ENCODE data around the gene CEBPG.

Gene CEBPG

DNA sequence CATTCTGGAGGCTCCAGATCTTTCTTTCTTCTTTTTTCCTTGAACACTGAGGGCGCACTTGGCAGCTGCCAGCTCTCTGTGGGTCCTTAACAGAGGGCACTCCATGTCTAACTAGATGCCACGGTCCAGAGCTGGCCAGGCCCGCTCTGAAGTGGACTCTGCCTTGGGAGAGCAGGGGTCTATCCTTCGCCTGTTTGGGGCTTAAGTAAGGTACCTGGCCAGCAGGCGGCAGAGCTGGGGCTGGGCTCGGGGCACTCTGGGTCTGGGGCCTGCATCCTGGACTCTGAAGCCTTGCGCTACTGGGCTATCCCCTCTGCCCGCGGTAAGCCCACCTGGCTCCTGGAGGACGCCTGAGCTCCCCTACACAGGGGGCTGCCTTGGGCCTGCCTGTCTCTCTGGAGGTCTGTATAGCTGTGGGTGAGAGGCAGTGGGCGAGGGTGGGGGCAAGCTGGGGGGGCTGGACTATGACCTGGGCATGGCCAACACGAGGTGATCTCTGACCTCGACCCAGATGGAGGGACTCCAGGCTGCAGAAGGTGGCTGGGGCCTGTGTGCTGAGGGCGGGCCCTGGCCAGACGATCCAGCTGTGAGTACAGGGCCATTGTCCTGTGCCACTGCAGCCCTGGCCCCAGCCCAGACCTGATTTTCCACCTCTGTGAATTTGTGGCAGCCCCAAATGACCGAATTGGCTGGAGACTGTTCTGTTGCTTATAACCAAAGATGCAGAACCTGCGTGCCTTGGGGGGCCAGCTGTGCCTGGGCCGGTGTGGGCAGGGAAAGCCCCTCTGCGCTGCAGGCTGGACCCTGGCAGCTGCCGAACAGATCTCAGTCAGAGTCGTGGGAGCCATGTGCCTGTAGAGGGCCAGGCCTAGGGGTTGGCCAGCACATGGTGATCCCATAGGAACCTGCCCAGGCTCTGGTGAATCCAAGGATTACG is 26.5 kb downstream of the CEBPG start:
- Histone ChIP-seq H2AFZ (ENCODE audit: low read depth) (no peak overlapping the region), H3K27me3 (ENCODE audit: insufficient read depth, low read depth) (no peaks in the 10 kb centered on the region), H3K4me3 (IDR thresholded peaks at IDR 0.05; ENCODE audit: insufficient read depth, low read depth, low read length) (no peak overlapping the region), H3K4me2 (no peak overlapping the region), H3K4me1 (ENCODE audit: low read depth, poor library complexity, severe bottlenecking) (no peaks in the 10 kb centered on the region), H4K20me1 (ENCODE audit: insufficient read depth) (no peaks in the 10 kb centered on the region), H3K9ac (no peak overlapping the region), H3K27ac (no peak overlapping the region), H3K36me3 (ENCODE audit: insufficient read depth) (no peaks in the 10 kb centered on the region), H3K79me2 (ENCODE audit: insufficient read depth, low read depth) (no peaks in the 10 kb centered on the region)
- TF ChIP-seq, protein P1, sequence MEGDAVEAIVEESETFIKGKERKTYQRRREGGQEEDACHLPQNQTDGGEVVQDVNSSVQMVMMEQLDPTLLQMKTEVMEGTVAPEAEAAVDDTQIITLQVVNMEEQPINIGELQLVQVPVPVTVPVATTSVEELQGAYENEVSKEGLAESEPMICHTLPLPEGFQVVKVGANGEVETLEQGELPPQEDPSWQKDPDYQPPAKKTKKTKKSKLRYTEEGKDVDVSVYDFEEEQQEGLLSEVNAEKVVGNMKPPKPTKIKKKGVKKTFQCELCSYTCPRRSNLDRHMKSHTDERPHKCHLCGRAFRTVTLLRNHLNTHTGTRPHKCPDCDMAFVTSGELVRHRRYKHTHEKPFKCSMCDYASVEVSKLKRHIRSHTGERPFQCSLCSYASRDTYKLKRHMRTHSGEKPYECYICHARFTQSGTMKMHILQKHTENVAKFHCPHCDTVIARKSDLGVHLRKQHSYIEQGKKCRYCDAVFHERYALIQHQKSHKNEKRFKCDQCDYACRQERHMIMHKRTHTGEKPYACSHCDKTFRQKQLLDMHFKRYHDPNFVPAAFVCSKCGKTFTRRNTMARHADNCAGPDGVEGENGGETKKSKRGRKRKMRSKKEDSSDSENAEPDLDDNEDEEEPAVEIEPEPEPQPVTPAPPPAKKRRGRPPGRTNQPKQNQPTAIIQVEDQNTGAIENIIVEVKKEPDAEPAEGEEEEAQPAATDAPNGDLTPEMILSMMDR (conservative IDR thresholded peaks at IDR 0.05; ENCODE audit: low read depth, low read length), result no peak

DNA sequence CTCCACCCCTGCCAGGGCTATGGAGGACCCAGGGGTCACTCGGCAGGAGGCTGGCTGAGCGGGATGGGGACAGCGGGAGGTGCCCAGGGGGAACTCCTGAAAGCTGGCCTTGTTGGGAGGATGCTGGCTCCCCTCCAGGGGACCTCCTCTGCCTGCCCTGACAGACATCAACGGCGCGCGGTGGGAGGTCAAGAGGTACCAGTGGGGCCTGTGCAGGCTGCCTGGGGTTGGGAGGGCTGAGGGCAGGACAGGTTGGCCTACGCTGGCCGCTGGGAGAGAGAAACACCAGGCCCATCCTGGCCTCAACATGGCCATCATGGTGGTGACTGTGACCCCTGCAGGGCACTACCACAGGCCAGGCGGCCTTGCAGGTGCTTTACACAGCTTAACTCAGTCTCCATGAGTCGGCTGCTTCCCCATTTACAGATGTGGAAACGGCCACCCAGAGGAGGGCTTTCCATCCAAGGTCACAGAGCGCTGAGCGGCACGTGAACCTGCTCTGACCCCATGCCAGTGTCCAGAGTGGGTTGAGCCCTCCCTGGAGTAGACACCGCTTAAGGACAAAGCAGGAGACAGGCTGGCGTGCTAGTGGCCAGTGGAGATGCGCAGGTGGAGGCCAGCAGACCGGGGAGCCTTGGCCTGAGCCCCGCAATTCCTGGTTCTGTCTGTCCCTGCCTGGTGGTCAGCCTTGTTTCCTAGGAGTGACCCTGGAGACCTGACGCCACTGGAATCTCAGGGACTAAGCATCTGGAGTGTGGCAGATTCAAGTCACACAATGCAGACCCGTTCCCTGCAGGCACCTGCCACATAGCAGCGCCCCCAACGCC is 27.6 kb downstream of the CEBPG start:
- H3K27me3 ChIP-seq (ENCODE audit: insufficient read depth, low read depth), result no peaks in the 10 kb centered on the region
- no peak overlapping the region for H3K4me3 ChIP-seq (IDR thresholded peaks at IDR 0.05; ENCODE audit: insufficient read depth, low read depth, low read length)
- H3K36me3 ChIP-seq (ENCODE audit: insufficient read depth), result no peaks in the 10 kb centered on the region
- no peak overlapping the region for H3K4me2 ChIP-seq
- TF ChIP-seq, protein P1 (conservative IDR thresholded peaks at IDR 0.05; ENCODE audit: low read depth, low read length), result no peak
- no peaks in the 10 kb centered on the region for H4K20me1 ChIP-seq (ENCODE audit: insufficient read depth)
- no peaks in the 10 kb centered on the region for H3K4me1 ChIP-seq (ENCODE audit: low read depth, poor library complexity, severe bottlenecking)
- H3K79me2 ChIP-seq (ENCODE audit: insufficient read depth, low read depth), result no peaks in the 10 kb centered on the region
- H3K9ac ChIP-seq, result no peak overlapping the region
- no peak overlapping the region for H2AFZ ChIP-seq (ENCODE audit: low read depth)
- H3K27ac ChIP-seq, result no peak overlapping the region

DNA sequence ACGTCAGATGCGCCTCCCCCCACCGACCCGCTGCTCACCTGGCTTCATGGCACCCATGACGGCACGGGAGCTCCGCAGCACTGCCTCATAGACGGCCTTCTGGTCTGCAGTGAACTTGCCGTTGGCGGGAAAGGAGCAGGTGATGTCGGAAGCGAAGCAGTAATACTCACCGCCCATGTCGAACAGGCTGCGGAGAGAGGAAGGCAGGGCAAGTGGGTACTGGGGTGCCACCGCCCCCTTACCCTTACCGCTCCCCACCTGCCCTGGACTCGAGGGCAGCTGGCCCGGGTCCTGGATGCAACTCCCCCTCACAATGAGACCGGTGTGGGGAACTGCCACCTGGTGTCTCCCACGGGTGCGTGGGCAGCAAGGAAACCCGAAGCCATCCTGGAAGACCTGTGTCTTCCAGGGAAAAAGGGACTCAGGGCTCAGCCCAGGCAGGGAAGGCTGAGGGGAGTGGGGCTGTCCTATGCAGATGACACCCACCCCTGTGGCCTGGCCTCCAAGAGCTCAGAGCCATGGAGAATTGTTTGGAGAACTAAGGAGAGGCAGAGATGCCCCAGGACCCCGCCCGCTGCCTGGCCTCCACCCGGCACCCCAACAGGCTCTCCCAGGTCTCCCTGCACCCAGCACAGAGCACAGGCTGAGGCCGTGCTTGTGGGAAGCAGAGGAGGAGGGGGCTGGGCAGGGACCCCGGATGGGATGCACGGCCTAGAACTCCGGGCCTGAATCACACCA is 28.3 kb downstream of the CEBPG start:
- H3K27me3 ChIP-seq (ENCODE audit: insufficient read depth, low read depth), result no peaks in the 10 kb centered on the region
- H2AFZ ChIP-seq (ENCODE audit: low read depth), result no peak overlapping the region
- TF ChIP-seq, protein P1 (conservative IDR thresholded peaks at IDR 0.05; ENCODE audit: low read depth, low read length), result no peak
- H3K27ac ChIP-seq, result no peak overlapping the region
- H4K20me1 ChIP-seq (ENCODE audit: insufficient read depth), result no peaks in the 10 kb centered on the region
- no peaks in the 10 kb centered on the region for H3K4me1 ChIP-seq (ENCODE audit: low read depth, poor library complexity, severe bottlenecking)
- H3K9ac ChIP-seq, result no peak overlapping the region
- no peaks in the 10 kb centered on the region for H3K79me2 ChIP-seq (ENCODE audit: insufficient read depth, low read depth)
- H3K36me3 ChIP-seq (ENCODE audit: insufficient read depth), result no peaks in the 10 kb centered on the region
- H3K4me2 ChIP-seq, result no peak overlapping the region
- H3K4me3 ChIP-seq (IDR thresholded peaks at IDR 0.05; ENCODE audit: insufficient read depth, low read depth, low read length), result no peak overlapping the region

DNA sequence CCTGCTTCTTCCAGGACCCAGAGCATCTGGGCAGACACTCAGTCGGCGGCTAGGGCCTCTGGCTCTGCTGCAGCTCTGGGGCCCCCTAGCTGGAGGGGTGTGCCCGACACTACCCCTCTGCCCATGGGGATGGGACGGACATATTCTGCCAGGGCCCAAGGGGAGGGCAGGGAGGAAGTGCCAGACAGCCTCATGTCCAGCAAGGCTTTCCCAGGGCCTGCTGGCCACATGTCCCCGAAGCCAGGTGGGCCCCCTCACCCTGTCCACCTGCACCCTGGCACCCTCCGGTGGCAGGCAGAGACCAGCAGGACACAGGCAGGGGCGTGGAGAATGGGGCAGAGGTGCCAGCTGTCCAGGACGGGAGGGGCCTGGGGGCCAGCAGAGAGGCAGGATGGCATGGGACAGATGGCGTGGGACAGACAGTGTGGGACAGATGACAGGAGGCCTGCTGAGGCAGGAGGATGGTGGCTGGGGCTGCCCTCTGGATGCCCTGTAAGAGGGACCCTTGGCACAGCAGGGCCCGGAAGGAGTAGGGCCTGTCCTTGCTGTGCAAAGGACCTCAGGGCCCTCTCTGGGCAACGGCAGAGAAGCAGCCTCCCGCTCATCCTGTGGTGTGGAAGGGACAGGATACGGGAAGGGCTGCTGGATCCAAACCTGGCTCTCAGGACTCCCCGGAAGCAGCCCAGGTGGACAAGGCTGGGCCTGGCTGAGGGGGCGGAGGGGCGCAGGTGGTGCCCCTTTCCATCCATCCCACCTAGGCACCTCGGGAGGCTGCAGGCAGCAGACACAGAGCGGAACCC is 29.1 kb downstream of the CEBPG start:
- H3K27ac ChIP-seq, result no peak overlapping the region
- H3K4me2 ChIP-seq, result no peak overlapping the region
- no peaks in the 10 kb centered on the region for H4K20me1 ChIP-seq (ENCODE audit: insufficient read depth)
- H3K36me3 ChIP-seq (ENCODE audit: insufficient read depth), result no peaks in the 10 kb centered on the region
- no peaks in the 10 kb centered on the region for H3K27me3 ChIP-seq (ENCODE audit: insufficient read depth, low read depth)
- TF ChIP-seq, protein P1 (conservative IDR thresholded peaks at IDR 0.05; ENCODE audit: low read depth, low read length), result no peak
- no peak overlapping the region for H3K9ac ChIP-seq
- no peak overlapping the region for H2AFZ ChIP-seq (ENCODE audit: low read depth)
- no peaks in the 10 kb centered on the region for H3K4me1 ChIP-seq (ENCODE audit: low read depth, poor library complexity, severe bottlenecking)
- no peak overlapping the region for H3K4me3 ChIP-seq (IDR thresholded peaks at IDR 0.05; ENCODE audit: insufficient read depth, low read depth, low read length)
- H3K79me2 ChIP-seq (ENCODE audit: insufficient read depth, low read depth), result no peaks in the 10 kb centered on the region
